Measurements from ENCODE around the gene CENPA. TPM values are rescaled to one million over a fixed set of nuclear protein-coding genes. Genes with fewer than 3 reads are reported as not detected.

CENPA gene
- total and polyA plus RNA-seq, 12 donors: 0.25 to 33.1 (median 2.9) TPM; not detected in 2

DNA sequence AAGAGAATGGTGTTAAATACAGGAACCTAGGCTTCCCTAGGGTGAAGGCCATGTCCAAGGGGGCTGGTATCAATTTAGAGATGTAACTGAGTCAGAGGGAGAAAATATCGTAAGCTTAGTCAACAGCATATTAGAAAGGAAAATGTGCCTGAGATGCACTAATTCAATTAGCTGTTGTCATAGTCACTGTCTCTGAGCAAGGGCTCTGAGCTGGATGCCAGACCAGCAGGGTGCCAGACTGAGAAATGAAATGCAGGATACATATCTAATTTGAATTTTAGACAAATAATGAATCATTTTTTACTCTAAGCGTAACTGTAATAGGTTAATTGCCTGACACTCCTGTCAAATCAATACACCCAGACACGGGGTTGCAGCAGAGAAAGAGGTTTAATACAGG, 33.2 kb upstream of the CENPA start:
- Histone ChIP-seq H3K9me3 (peaks cover 0 to 5% (median 0%) of the 10 kb centered on the region in 11 donors), H3K4me1 (peaks cover 0 to 13% (median 4%) of the 10 kb centered on the region in 9 donors), H3K27ac (no peak overlapping the region), H3K27me3 (no peaks in the 10 kb centered on the region), H3K36me3 (no peaks in the 10 kb centered on the region), H3K4me3 (no peak overlapping the region)
- DNase-seq (no peak), ATAC-seq (no peak)
- TF ChIP-seq, protein P1, sequence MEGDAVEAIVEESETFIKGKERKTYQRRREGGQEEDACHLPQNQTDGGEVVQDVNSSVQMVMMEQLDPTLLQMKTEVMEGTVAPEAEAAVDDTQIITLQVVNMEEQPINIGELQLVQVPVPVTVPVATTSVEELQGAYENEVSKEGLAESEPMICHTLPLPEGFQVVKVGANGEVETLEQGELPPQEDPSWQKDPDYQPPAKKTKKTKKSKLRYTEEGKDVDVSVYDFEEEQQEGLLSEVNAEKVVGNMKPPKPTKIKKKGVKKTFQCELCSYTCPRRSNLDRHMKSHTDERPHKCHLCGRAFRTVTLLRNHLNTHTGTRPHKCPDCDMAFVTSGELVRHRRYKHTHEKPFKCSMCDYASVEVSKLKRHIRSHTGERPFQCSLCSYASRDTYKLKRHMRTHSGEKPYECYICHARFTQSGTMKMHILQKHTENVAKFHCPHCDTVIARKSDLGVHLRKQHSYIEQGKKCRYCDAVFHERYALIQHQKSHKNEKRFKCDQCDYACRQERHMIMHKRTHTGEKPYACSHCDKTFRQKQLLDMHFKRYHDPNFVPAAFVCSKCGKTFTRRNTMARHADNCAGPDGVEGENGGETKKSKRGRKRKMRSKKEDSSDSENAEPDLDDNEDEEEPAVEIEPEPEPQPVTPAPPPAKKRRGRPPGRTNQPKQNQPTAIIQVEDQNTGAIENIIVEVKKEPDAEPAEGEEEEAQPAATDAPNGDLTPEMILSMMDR (IDR thresholded peaks at IDR 0.05): no peak
- intact Hi-C loops (cut with DNase I): no loop called here
- WGBS, 2 donors: 84 to 90% methylated on average over 3 of the region's 3 CpGs

DNA sequence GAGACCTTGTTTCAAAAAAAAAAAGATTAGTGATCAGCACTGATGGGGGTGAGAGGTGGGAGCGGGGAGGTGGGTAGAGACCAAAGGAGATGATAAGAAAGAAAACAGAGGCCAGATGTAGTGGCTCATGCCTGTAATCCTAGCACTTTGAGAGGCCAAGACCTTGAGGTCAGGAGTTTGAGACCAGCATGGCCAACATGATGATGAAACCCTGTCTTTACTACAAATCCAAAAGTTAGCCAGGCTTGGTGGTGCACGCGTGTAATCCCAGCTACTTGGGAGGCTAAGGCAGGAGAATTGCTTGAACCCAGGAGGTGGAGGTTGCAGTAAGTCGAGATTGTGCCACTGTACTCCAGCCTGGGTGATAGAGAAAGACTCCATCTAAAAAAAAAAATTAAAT, 31.3 kb upstream of the CENPA start:
- Histone ChIP-seq H3K4me1 (peaks cover 6 to 26% (median 14%) of the 10 kb centered on the region in 9 donors), H3K4me3 (no peak overlapping the region), H3K36me3 (no peaks in the 10 kb centered on the region), H3K27me3 (no peaks in the 10 kb centered on the region), H3K9me3 (peaks cover 0 to 5% (median 0%) of the 10 kb centered on the region in 11 donors), H3K27ac (no peak overlapping the region)
- intact Hi-C loops (cut with DNase I): no loop called here
- no peak for DNase-seq
- TF ChIP-seq, protein P1 (IDR thresholded peaks at IDR 0.05): no peak
- WGBS, 2 donors: 96 to 98% methylated on average over 4 of the region's 4 CpGs
- ATAC-seq: no peak

DNA sequence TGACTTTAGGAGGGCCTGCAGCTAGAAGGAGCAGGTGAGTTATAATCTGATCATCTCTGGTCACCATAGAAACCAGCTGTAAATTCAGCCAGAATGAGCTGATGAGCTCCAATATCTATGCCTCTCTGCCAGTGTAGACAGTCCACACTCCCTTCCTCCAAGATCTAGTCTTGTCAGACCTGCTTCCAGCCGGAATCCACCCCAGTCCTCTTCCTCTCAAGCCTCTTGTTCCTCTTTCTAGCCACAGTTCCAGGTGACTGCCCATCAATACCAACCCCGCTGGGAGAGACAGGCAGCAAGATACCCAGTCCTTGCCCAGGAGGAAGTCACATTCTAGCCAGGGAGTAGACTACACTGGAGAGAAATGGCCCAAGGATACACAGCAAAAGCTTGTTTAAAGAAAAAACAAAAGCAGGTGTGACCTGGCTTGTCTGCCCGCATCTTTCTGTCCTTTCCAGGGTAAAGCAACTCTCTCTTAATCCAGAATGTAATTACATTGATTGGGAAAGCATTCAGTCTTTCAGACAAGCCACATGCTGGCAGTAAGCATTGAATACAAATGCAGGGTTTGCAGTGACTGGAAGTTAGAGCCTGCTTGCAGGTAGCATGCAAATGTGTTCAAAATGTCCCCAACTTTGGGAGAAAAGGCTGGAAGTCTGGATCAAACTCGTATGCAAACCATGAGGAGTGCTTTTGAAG, 30.7 kb upstream of the CENPA start:
- DNase-seq: no peak
- H3K4me3 ChIP-seq: no peak overlapping the region
- TF ChIP-seq, protein P1 (IDR thresholded peaks at IDR 0.05): no peak
- ATAC-seq: no peak
- H3K4me1 ChIP-seq: peaks cover 6 to 26% (median 14%) of the 10 kb centered on the region in 9 donors
- 84 to 86% methylated on average over 4 of the region's 4 CpGs for WGBS, 2 donors
- no peaks in the 10 kb centered on the region for H3K27me3 ChIP-seq
- no peaks in the 10 kb centered on the region for H3K36me3 ChIP-seq
- H3K27ac ChIP-seq: no peak overlapping the region
- peaks cover 0 to 5% (median 0%) of the 10 kb centered on the region in 11 donors for H3K9me3 ChIP-seq
- intact Hi-C loops (cut with DNase I): no loop called here

DNA sequence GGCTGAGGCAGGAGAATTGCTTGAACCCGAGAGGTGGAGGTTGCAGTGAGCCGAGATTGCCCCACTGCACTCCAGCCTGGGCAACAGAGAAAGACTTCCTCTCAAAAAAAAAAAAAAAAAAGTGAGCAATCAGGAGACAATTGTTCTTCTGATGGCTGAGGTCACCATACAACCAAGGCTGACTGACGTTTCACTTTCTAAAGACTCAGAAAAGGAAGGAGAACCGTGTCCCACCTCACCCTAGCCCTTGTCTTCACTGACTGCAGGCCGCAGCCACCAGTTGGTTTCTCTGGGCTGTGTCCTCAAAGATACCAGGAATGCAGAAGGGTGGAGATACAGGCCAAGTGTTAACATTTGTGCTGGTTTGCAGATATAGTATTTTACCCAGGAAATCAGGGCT, 29.5 kb upstream of the CENPA start:
- no peaks in the 10 kb centered on the region for H3K27me3 ChIP-seq
- 64 to 71% methylated on average over 5 of the region's 5 CpGs for WGBS, 2 donors
- DNase-seq (no peak), ATAC-seq (peak in 1 of 8 donors; percentile 28)
- H3K9me3 ChIP-seq: peaks cover 0 to 4% (median 0%) of the 10 kb centered on the region in 11 donors
- H3K4me1 ChIP-seq: peaks cover 6 to 26% (median 14%) of the 10 kb centered on the region in 9 donors
- H3K27ac ChIP-seq: peak overlapping the region in 2 of 10 donors; percentile 34 to 68
- TF ChIP-seq, protein P1 (IDR thresholded peaks at IDR 0.05): no peak
- H3K4me3 ChIP-seq: no peak overlapping the region
- intact Hi-C loops (cut with DNase I): no loop called here
- H3K36me3 ChIP-seq: no peaks in the 10 kb centered on the region
